HG02678 (cell line): ENCODE results near the gene C17orf113.

Experiments used
- ATAC-seq: cut with Tn5 transposase; IDR thresholded peaks from one replicate; pipeline ENCODE4 v1.9.1; 2021; ENCODE audit warnings: mild to moderate bottlenecking, moderate library complexity; ENCODE audit not compliant: unreplicated experiment

The C17orf113 gene

DNA sequence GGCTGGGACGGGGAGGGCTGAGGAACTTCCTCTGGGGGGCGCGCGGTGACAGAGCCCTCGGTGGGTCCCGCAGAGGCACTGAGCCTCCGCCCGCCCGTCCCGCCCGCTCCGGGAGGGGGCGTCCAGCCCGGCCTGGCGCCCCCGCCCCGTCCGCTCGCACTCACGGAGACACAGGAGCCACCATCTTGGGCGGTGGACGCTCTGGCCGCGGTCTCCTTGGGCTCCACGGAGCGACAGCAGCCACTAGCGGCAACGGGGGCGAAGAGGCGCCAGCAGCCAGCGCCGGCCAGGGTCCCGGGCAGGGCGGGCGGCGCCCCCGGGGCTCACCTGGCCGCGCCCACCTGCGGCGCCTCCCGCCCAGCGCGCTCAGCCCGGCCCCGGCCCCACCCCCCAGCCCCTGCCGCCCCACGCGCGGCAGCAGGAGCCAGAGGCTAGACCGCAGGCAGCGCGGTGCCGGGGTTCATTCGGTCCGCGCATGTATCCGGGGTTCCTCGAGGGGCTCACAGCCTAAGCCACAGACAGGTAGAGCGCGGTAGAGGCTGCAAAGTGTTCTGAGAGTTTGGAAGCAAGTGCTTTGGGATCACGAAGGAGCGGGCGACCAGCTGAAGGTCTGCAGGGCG is at the start of gene C17orf113:
TSS of gene C17orf113 (minus strand) at position 209 of the 620 bp plus-strand sequence. CDS start 7,225 bp downstream, outside the sequence.
- no peak for ATAC-seq

DNA sequence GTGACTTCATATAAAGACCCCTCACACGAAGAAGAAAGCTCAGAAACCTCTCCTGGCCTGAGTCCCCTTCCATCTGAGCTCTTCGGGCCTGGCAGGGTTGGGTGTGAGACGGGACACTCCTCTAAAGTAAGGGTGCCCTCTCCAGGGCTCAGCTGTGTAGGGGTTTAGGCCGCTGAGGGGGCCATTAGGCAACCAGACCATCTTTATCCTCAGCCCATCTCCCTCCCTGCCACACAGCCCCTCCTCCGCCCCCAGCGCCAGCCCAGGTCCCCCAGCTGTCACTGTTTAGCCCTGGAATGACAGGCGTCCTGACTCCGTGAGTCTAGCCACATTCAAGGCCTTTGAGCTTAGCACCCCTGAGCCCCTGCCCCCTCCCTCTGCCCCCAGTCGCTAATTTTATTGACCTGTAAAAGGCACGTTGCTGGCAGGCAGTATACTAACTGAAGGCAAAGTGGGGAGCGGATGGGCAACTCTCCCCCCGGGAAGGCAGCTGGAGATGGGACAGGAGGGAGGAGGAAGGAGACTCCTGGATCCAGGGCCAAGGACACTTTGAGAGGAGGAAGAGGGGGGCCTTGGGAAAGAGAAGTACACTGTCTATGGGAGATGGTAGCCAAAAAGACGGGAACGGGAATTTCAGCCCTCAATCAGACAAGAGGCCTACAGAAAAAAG is 48.5 kb upstream of the C17orf113 start:
- no peak for ATAC-seq

DNA sequence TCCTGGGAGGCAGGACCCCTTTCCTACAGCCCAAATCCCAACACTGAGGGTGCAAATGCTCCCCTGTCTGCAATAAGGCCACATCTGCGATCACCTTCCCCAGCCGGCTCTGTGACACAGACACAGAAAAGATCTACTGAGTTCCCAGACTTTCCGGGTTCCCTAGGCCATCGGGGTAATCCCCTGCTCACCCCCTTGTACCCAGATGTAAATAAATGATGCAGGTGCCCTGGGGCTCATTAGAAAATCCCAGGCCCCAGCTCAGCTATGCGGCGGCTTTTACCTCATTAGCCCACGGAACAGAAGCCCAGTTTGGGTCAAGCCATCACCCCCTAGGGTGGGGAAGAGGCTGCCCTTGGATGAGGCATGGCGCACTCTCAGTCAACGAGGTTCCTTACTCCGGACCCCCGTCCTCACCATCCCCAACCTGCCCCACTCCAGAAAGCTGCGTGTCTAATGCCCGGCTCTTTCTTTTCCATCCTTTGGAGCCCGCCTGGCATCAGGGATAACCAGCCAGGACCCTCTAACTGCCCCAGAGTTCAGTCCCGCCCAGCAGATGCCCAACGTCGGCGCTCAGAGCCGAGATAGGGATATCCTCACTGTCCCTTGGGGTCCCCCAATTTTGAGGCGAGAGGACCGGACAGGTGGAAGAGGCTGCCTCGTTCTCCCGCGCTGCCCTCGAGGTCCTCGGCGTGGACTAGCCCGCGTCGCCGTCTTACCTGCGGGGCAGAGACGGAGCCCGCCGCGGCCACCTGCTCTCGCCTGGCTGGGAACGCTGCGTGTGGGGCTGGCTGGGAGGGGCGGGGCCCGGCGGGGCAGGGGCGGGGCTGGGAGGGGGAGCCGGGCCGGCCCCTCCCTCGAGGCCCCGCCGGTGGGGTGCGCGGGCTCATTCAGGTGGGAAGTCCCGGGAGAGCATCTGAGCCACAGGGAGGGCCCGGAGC is 47.6 kb upstream of the C17orf113 start, which contains the start of gene ZNF385C:
TSS of gene ZNF385C (minus strand) at position 783 of the 941 bp plus-strand sequence. CDS start 35,417 bp downstream, outside the sequence.
- no peak for ATAC-seq

DNA sequence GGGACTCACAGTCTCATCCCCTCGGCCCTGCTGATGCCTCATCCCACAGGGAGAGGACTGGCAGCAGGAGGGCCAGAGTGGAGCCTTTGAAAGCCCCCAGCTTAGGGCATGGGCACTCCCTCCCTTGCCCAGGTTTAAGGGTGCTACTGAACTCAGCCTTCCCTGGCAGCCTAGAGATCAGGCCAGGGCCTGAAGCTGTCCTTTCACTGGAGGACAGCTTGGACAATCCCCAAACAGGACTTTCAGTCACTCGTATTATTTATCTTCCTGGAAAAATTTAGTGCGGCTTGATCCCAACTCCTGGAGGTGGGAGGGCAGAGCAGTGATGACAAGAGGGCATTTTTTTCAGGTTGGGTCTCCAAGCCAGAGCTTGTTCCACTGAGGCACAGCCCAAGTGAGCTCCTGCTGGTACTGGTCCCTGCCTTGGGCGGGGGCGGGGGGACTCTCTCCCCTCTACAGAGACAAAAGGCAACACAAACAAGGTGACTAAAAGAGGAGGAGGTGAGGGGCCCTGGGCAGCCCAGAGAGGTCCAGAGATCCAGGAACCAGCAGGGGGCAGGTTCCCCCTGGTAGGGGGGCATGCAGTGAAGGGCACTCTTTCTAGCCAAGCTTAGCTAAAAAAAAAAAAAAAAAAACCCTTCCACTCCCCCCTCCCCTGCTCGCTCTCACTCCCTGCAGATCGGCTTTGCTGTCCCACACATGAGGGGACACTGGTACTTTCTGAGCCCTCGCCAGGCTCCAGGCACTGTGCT is 46.1 kb upstream of the C17orf113 start:
- no peak for ATAC-seq

DNA sequence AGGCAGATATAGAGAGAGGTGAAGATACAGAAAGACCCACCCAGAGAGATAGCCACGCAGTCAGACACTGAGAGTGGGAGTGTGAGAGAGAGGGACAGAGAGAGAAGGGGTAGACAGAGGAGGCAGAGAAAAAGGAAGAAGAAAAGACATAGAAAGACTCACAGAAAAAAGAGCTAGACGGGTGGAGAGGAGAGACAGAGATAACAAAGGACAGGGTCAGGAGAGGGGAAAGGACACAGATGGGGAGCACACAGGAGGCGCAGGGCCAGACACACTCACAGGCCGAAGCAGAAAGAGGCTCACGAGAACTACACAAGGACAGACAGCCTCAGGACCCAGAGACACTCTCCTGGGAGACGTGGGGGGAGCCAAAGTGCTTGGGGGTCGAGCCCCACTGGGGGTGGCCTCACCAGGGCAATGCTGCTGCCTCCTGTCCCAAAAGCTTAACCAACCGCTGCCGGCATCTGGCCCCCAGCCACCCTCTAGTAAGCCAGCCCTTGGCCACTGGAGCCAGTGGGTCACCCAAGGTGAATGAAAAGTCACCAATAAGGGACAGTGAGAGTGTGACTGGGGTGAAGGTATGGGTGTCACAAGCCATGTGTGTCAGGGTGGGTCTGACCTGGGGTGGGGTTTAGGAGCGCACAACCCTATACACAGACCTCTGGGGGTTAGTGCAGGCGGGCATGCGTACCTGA is 44.1 kb upstream of the C17orf113 start:
- no peak for ATAC-seq

DNA sequence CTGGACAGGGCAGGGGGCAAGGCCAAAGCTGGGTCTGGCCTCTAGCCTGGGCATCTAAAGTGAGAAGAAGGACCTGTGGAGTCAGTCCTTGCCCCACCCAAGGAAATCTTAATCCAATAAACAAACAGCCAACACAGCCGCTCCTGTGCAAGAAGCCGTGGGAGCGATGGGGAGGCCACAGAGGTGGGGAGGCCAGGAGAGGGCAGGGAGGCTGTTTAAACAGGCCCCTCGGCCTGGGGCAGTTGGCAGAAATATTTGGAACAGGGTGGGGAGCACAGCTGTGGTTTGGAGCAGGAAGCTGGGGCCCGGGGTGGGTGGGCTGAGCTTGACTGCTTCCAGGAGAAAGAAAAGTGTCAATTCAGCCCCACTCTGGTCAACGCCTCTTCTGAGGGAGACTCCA is 42.5 kb upstream of the C17orf113 start:
- no peak for ATAC-seq

DNA sequence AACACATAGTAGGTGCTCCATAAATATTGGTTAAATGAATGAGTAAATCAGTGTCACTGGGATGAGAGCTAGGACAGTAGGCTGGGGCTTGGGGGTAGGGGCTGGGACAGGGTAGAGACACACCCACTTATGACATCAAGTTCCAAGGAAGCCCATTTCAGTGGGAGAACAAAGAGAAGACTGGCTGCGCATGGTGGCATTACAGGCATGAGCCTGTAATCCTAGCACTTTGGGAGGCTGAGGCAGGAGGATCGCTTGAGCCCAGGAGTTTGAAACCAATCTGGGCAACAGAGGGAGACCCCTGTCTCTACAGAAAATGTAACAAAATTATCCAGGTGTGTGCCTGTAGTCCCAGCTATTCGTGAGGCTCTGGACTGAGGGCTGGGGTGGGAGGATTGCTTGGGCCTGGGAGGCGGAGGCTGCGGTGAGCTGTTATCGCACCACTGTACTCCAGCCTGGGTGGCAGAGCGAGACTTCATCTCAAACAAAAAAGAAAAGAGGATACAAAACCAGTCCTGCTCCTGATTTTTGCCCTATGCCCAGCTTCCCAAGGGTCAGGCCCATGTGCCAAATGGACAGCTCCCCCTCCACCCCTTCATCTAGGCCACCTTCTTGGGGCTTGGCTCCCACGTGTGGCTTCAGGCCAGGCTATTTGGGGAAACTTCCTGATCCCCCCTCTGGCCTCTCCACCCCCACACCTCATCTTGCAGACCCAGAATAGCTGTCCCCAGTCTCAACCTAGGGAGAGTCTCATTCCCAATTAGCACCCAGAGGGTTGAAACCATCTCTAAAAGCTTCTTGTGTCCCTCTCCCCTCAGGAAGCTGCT is 40.8 kb upstream of the C17orf113 start:
- ATAC-seq = no peak

DNA sequence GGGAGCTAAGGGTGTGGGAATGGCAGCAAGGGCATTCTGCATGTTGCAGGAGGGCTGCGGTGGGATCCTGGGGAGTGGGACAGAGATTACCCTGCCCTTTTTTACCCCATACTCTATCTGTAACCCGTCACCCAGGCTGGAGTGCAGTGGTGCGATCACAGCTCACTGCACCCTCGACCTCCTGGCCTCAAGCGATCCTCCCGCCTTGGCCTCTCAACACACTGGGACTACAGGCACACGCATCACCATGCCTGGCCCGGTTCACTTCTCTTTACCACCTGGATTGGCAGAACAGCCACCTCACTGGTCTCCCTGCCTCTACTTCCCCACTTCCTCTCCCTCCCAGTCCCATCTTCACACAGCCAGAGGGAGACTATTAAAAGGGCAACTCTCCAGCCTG is 38.3 kb upstream of the C17orf113 start:
- ATAC-seq = no peak

DNA sequence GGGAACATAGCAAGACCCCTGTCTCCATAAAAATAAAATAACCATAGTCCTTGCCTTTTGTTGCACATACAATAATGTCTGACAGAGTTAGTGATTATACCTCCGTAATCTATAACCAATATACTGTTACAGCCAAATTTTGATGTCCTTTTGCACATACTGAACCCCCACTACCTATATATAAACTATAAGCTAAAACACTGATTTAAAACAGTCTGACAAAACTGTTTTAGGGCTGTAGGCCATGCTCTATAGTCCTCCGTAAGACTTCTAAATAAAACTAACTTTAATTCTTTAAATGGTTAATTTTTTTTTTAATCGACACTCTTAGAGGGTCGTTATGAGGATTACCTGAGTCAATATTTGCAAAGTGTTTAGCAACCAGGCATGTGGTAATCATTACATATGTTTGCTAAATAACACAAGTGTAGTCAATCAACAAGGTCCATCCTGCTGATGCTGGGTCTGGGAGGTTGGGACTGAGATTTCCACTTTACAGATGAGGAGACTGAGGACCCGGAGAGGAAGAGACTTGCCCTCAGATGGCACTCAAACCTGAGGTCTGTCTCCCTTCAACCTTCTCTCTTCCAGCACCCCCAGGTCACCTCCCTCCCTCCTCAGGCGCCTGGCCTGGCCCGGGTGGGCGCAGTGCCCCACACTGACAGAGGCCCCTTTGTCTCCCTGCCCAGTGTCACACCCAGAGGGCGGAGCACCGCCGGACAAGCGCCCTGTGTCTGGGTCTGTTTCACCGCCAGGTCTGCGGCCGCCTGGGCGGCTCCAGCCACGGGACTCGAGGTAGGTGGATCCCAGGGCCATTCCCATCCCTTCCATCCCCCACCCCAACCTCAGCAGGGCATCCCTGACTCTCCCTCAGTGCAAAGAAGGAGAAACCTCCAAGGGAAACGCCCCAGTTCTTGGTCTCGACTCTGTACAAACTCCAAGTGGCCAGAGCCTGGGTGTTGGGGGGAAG is 37.6 kb upstream of the C17orf113 start:
- no peak for ATAC-seq

DNA sequence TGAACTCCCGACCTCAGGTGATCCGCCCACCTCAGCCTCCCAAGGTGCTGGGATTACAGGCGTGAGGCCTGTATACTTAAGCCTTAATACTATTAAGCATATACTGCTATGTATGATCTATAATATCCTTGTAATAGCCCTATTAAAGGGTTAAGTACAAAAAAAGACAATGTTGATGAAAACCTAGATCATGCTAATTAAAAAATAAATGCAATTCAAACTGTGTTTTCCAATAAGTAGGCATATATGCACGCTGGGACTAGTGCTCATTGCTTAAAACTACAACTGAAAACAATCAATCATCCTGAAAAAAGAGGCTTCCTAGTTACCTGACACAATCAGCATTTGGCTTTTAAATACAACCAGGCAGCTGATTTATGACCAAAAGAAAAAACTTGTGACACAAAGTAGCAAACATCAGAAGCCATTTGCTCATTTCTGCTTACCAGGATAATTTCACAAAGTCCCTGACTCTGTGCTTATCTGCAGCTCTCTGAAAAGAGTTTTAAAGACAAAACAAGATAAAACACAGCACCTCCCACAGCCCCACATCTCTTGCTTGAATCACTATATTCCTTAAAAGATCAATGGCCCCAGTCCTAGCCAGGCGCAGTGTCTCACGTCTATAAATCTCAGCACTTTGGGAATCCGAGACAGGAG is 36.8 kb upstream of the C17orf113 start:
- ATAC-seq = no peak

DNA sequence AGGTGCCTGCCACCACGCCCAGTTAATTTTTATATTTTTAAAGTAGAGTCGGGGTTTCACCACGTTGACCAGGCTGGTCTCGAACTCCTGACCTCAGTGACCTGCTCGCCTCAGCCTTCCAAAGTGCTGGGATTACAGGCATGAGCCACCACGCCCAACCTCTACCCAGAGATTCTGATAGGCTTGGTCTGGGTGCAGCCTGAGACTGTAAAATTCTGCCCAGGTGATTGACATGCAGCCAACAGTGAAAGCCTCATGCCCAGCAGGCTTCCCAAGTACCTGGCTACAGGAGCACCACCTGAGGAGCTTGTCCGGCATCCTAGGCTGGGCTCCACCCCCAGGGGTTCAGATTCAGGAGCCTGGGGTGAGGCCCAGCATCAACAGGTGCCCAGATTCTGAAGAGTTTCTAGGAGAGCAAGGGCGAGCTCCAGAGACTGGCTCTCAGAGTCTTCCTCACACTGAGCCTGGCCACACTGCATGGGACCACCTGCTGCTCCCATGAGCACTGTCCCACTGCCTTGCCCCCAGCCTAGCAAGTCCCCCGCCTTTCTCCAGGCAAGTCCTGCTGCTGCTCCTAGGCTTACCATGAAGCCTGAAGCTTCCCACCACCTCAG is 31.2 kb upstream of the C17orf113 start:
- no peak for ATAC-seq

DNA sequence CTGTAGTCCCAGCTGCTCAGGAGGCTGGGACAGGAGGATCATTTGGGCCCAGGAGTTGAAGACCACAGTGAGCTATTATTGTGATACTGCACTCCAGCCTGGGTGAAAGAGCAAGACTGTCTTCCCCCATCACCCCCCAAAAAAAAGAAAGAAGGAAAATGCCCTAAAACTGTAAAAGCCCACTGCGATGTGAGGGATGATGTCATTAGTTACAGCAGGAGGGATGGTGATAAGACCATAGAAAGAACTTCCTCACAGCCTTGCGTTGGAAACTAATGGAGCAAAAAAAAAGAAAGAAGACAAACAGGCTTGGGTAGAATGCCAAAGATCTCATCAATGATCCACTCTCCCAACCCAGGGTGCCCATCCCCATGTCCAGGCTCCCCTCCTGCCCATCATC is 29.1 kb upstream of the C17orf113 start:
- ATAC-seq = no peak

DNA sequence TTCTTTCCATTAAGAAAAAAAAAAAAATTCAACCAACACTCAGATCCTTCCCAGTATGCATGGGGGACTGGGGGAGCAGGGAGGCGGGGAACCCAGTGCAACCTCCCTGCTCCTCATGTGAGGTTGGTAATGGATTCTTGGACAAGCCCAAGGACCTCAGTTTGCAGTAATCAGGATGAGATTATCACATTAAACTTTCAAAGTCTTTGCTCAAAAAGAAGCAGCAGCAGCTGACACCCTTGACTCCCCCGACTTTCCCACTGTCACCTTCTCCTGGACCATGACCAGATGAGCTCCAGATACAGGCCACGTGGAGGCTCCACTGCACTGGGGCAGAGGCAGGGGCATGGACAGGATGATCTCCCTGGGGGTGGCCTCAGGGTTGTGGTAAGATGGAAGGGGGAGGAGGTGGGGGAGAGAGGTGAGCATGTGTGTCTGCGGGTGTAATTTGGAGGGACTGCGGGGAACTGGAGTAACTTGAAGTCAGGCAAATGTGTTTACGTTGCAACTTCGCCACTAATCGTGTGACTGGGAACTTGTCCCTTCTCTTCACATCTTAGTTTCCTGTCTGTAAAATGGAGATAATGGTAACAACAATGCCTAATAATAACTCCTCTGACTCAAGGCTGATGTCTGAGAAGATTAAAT is 28.1 kb upstream of the C17orf113 start:
- no peak for ATAC-seq

DNA sequence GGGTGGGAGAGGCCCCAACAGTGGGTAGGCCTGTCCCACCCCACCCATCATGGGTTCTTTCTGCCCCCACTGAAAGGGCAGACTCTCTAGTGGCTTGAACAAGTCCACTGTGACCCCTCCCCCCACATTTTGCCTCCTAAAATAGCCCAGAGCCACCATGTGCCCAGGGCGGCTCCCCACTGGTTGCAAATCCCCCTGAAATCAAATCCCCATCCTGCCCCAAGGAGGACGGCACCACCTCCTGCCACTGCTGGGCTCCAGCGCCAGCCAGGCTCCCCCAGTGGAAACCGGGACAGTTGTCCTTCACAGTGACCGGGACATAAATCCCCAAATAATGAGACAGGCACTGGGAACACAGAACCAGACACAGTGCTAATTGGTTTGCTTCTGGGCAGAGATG is 27.4 kb upstream of the C17orf113 start:
- no peak for ATAC-seq

DNA sequence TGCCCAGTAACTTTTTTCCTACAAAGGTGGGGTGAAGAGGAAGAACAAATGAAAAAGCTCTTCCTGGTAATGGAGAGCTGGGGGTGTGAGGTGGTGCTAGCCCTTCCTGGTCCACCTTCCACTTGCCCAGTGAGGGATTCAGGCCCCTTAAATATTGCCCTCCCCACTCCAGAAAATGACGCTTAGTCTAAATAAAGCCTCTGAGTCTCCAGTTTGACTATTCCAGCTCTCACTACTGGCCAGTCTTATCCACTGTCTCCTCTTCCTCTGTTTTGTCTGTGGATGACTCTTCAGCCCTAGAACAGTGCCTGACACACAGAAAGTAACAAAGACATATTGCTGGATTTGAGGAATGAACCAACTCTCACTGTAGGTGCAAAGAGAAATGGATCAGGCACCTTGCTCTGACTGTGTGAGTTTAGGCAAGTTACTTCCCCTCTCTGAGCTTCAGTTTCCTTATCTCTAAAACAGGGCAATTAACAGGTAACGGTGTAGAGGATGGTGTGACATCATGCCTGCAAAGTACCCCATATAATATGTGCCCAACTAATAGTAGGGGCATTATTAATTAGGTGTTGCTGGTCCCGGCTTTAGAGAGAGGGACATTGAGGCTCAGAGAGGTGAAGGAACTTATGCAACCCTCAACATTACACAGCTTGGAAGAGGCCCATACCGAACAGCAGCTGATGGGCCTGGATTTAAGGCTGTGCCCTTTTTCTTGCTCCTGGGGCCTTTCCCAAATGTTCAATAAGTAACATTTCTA is 26.6 kb upstream of the C17orf113 start:
- ATAC-seq = no peak

DNA sequence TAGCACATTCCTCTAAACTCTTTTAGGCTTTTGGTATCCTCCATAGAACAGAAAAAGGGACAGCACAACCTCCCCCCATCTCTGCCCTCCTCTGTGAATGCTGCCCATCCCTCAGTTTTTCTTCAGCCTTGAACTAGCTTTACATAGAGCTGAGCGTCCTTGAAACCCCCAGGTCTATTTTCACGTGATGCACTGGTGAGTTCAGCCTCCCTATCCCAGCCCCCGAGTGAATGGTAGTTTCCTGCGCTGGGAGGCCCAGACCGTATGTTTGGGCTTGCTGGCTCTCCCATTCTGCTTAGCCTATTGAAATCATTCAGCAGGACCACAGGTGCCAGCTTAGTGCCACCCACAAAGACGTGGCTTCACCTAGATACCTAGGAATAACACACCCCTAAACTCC is 25.4 kb upstream of the C17orf113 start:
- no peak for ATAC-seq
